Loucy (cell line): Measurements from ENCODE around the gene VWF.

Experiments used
- H2AFZ ChIP-seq: fragments of 200-600 bp; sonication (generic); 2 replicates; pipeline ENCODE4 v1.6.0; 2016; ENCODE audit warnings: antibody characterized with exemption, mild to moderate bottlenecking, low read length, moderate library complexity
- H3F3A ChIP-seq: fragments of 200-600 bp; 2 replicates; pipeline ENCODE4 v1.6.0; 2016; ENCODE audit warnings: antibody characterized with exemption, low read depth, mild to moderate bottlenecking
- H3K27me3 ChIP-seq: fragments of 200-600 bp; sonication (generic); 2 replicates; pipeline ENCODE4 v1.6.1; 2014; ENCODE audit warnings: low read length, mild to moderate bottlenecking; ENCODE audit not compliant: insufficient read depth, poor library complexity, severe bottlenecking
- H3K36me3 ChIP-seq: fragments of 200-600 bp; sonication (generic); 2 replicates; pipeline ENCODE4 v1.6.1; 2016; ENCODE audit warnings: low read length; ENCODE audit not compliant: insufficient read depth
- H3K4me1 ChIP-seq: fragments of 200-600 bp; sonication (generic); 2 replicates; pipeline ENCODE4 v1.5.1; 2014; ENCODE audit warnings: low read length, mild to moderate bottlenecking; ENCODE audit not compliant: insufficient read depth, poor library complexity, severe bottlenecking
- H3K4me2 ChIP-seq: fragments of 200-600 bp; sonication (generic); 2 replicates; pipeline ENCODE4 v1.6.0; 2014; ENCODE audit warnings: antibody characterized with exemption, low read length, low read depth, mild to moderate bottlenecking; ENCODE audit not compliant: poor library complexity, severe bottlenecking
- H3K4me3 ChIP-seq: fragments of 200-600 bp; sonication (generic); 2 replicates; pipeline ENCODE4 v1.5.1; 2014; ENCODE audit warnings: low read length, mild to moderate bottlenecking, mixed read lengths; ENCODE audit not compliant: poor library complexity, severe bottlenecking
- H3K79me2 ChIP-seq: fragments of 200-600 bp; sonication (generic); 2 replicates; pipeline ENCODE4 v1.6.1; 2014; ENCODE audit warnings: low read length; ENCODE audit not compliant: insufficient read depth
- H3K9ac ChIP-seq: fragments of 200-600 bp; sonication (generic); 2 replicates; pipeline ENCODE4 v1.6.0; 2014; ENCODE audit warnings: mild to moderate bottlenecking, low read depth, low read length, moderate library complexity; ENCODE audit not compliant: poor library complexity, severe bottlenecking
- H3K9me2 ChIP-seq: fragments of 200-600 bp; sonication (generic); replicated peaks from 2 replicates; pipeline ENCODE4 v1.6.1; 2016; ENCODE audit warnings: low read depth, low read length, mixed read lengths
- H3K9me3 ChIP-seq: fragments of 200-600 bp; sonication (generic); 2 replicates; pipeline ENCODE4 v1.6.1; 2014; ENCODE audit warnings: mild to moderate bottlenecking, antibody characterized with exemption, low read length, low read depth; ENCODE audit not compliant: insufficient read depth
- H4K20me1 ChIP-seq: fragments of 200-600 bp; sonication (generic); 2 replicates; pipeline ENCODE4 v1.6.0; 2014; ENCODE audit warnings: antibody characterized with exemption, low read length, mild to moderate bottlenecking; ENCODE audit not compliant: insufficient read depth, poor library complexity, severe bottlenecking
- CTCF ChIP-seq: fragments of 200-600 bp; sonication (generic); conservative IDR thresholded peaks from 2 replicates; pipeline ENCODE4 v1.5.1; 2014; ENCODE audit warnings: mild to moderate bottlenecking, antibody characterized with exemption, low read length
- EZH2phosphoT487 ChIP-seq: fragments of 200-600 bp; IDR thresholded peaks from 2 replicates; pipeline ENCODE4 v1.6.1; 2018; ENCODE audit warnings: antibody characterized with exemption, mild to moderate bottlenecking, moderate library complexity, borderline replicate concordance

The VWF gene

GRCh38 chr12:5915511-5915910 is 209.0 kb downstream of the VWF start:
- Histone ChIP-seq H3K9me3 (no peaks in the 10 kb centered on the region), H4K20me1 (no peaks in the 10 kb centered on the region), H3K36me3 (no peaks in the 10 kb centered on the region), H3K9ac (no peak overlapping the region), H3K4me2 (no peak overlapping the region), H3K79me2 (no peaks in the 10 kb centered on the region), H3K4me1 (no peaks in the 10 kb centered on the region), H2AFZ (no peak overlapping the region), H3K4me3 (no peak overlapping the region), H3K27me3 (no peaks in the 10 kb centered on the region), H3K9me2 (no peaks in the 10 kb centered on the region), H3F3A (no peaks in the 10 kb centered on the region)
- TF ChIP-seq CTCF (no peak), EZH2phosphoT487 (no peak)

GRCh38 chr12:5914387-5915149 is 209.9 kb downstream of the VWF start:
- Histone ChIP-seq H3K27me3 (no peaks in the 10 kb centered on the region), H3K36me3 (no peaks in the 10 kb centered on the region), H3K4me2 (no peak overlapping the region), H3K4me3 (no peak overlapping the region), H3F3A (no peaks in the 10 kb centered on the region), H3K9ac (no peak overlapping the region), H3K79me2 (no peaks in the 10 kb centered on the region), H2AFZ (no peak overlapping the region), H3K9me2 (no peaks in the 10 kb centered on the region), H4K20me1 (no peaks in the 10 kb centered on the region), H3K4me1 (no peaks in the 10 kb centered on the region), H3K9me3 (no peaks in the 10 kb centered on the region)
- TF ChIP-seq CTCF (no peak), EZH2phosphoT487 (no peak)

GRCh38 chr12:5913387-5913786 is 211.1 kb downstream of the VWF start:
- TF ChIP-seq CTCF (no peak), EZH2phosphoT487 (no peak)
- Histone ChIP-seq H3F3A (no peaks in the 10 kb centered on the region), H3K4me1 (no peaks in the 10 kb centered on the region), H3K9ac (no peak overlapping the region), H3K36me3 (no peaks in the 10 kb centered on the region), H3K27me3 (no peaks in the 10 kb centered on the region), H3K9me3 (no peaks in the 10 kb centered on the region), H2AFZ (no peak overlapping the region), H3K4me3 (no peak overlapping the region), H3K9me2 (no peaks in the 10 kb centered on the region), H4K20me1 (no peaks in the 10 kb centered on the region), H3K79me2 (no peaks in the 10 kb centered on the region), H3K4me2 (no peak overlapping the region)
